UCSD-AML1 (cell line): Measurements from ENCODE around the gene ALS2CL.
A peak's percentile ranks its signal among the peaks of the same experiment; 100 is the strongest.
"Not testable (repeated sequence)": the region's sequence is repeated elsewhere in the genome, so short reads cannot be mapped to it uniquely, and the experiment has no call there.

Experiments
- DNase-seq: peaks from one replicate; lab custom pipeline; 2025; ENCODE audit not compliant: unreplicated experiment; lab: John Stamatoyannopoulos, UW

ALS2CL gene

GRCh38 chr3:46693038-46693891 lies at the start of gene ALS2CL:
TSS of gene ALS2CL (minus strand) at chr3:46693679. CDS start at chr3:46689440, 4,239 bp downstream.
- peak; percentile 74 for DNase-seq

DNA sequence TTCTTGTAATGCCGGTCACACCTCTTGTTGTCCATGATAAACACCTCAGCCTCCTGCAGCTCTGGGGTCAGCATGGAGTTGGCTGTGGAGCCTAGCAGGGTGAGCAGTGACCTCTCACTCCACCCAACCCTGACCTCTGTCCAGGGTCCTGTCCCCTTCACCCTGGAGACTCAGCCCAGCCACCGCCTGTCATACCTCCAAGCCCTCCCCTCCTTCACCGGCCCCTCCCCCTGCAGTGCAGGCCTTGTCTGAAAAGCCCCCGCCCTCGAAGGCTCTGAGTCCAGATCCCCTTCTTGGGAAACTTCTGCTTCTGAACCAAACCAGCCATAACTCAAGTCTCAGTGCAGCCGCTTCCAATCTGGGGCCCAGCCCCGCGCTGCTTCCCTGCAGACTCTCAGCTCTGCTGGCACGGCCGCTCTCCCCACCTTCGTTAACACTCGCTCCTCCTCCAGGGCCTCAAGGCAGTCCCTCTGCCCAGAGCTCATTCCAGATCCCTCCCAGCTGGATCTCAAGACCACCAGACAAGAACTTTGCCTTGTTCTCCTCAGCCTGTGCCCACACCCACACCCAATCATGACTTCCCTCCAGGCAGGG lies 49.6 kb upstream of the ALS2CL start:
- DNase-seq, result no peak

DNA sequence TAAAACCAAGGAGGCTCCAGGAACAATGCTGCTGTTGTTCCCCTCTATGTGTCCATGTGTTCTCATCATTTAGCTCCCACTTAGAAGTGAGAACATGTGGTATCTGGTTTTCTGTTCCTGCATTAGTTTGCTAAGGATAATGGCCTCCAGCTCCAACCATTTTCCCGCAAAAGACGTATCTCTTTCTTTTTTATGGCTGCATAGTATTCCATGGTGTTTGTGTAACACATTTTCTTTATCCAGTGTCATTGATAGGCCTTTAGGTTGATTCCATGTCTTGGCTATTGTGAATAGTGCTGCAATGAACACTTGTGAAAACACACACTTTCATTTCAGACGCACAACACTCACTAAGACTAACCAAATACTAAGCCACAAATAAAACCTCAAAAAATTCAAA lies 46.1 kb upstream of the ALS2CL start:
- not testable (repeated sequence) for DNase-seq

DNA sequence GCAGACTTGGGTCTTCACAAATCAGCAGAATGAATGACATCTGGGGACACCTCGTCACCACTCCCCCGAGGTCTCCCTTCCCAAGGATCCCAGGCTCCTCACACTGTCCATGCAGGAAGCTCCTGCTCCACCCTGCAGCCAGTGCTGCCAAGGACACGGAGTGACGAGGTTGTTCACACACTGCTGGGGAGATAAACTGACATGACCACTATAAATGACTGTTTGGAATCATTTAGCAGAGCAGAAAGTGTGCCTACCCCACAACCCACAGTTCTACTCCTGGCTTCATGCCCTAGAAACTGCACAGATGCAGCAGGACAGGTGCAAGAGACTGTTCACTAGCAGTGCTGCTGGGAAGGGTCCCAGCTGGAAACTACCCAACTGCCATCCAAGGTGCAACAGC lies 43.9 kb upstream of the ALS2CL start:
- no peak for DNase-seq

DNA sequence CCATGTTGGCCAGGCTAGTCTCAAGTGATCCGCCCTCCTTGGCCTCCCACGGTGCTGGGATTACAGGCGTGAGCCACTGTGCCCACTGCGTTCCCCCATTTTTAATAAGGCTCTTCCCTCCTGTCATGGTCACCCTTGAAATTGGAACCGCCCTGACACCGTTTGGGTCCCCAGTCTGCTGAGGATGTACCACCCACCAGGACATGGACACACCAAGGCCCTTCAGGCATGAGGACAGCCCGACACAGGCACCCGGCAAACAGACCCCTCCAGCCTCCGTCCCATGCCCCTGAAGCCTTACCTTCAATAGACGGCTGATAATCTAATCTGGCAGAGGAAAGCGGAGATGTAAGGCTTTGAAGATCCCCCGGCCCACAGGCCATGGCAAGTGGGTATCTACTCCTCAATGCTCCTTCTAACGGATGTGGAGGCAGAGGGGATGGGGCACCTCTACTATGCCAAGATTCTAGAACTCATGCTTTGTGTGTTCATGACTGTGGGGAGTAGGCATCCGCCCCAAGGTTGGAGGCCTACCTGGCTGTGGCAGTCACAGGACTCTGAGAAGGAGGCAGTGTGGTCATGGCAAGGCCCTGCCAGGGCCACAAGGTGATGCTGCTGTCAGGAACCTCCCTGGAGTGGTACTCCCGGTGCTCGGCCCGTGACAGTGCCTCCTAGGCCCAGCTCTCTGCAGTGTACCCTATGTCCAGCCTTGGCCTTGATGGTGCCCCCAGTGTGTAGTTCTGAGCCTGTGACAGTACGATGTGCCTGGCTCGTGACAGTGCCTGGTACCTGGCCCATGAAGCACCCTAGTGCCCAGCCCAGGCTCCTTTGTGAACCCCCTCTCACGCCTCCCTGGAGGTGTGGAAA lies 42.8 kb upstream of the ALS2CL start:
- DNase-seq, result no peak

GRCh38 chr3:46734773-46735172 lies 41.3 kb upstream of the ALS2CL start:
- no peak for DNase-seq

- DNase-seq, result no peak
Measured at GRCh38 chr3:46733026-46733800, 39.7 kb upstream of the ALS2CL start.

GRCh38 chr3:46731795-46732194 lies 38.3 kb upstream of the ALS2CL start:
- no peak for DNase-seq

DNA sequence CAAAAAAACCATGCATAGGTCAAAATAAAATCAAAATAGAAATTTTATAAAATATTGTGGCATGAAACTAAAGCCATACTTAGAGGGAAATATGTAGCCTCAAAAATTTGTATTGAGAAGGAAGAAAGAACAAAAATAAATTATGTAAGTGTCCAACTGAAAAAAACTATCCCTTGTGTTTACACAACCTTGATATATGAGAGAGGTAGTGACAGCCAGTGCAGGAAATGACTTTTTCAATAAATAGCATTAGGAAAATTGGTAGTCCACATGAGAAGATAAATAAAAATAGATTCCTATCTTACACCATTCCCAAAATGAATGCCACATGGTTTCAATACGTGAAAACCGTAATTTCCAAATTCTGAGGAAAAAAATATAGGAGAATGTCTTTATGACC lies 37.3 kb upstream of the ALS2CL start:
- DNase-seq, result no peak

DNA sequence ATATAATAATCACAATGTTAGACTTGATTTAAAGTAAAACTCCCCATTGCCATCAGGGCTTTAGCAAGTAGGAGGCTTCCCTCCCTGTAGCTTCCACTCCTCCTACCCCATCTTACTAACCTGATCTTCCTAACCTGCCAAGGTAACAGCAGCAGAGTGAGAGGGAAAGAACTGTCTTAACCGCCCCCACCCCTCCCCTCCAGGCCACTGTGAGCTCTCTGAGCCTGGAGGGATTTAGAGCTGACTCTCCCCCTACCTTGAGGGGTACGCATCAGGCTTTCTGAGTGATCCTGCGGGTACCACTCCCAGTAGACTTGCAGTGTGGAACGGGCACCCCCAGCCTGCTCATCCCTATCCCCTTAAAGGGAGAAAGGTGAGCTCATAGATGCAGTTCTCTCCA lies 35.6 kb upstream of the ALS2CL start:
- no peak for DNase-seq

DNA sequence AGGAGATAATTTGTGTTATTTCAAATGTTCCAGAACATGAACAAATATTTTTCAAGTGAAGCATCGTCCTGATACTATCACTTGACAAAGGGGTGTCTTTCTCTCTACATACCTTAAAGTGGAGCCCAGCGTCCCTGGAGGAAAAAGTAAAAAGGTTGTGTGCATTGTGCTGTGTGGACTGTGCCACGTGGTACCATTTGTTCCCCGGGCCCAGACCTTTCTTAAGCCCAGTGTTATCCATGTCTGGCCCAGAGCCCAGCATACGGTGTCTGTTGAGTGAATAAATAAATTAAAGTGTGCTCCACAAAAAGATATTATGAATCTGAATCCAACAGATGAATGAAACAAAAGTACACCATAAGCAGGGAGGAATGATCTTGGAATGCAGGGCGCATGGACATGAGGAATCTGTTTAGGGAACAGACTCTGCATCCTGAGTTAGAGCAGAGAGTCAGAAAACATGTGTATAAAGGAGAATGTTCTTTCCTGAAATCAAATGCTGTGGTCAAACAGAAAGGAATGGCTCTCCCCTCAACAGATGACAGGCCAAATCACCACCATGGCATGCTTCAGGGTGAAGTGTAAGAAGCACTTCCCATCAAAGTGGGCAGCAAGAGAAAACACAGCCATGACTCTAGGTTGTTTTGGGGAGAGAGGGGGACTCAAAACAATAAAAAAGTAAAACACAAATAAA lies 32.3 kb upstream of the ALS2CL start:
- no peak for DNase-seq

DNA sequence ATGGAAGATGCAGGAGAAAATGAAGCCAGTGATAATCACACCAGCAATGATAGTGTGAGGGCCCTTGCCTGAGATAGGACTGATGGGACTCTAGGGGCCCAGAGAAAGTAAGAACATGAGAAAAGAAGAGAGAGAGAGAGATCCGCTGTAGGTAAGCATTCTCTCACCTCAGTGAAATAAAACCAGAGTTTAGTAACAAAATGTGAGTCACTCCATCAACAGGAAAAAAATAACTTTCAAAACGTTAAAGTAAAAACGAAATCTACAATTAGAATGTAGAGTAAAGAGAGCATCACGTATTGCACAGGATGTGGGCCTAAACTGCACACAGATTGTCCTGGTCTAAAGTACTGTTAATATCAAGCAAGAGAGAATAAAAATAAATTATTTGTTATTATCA lies 30.9 kb upstream of the ALS2CL start:
- DNase-seq, result no peak

- DNase-seq, result no peak
Measured at GRCh38 chr3:46722443-46722842, 29.0 kb upstream of the ALS2CL start.

GRCh38 chr3:46721009-46721408 lies 27.5 kb upstream of the ALS2CL start:
- no peak for DNase-seq

DNA sequence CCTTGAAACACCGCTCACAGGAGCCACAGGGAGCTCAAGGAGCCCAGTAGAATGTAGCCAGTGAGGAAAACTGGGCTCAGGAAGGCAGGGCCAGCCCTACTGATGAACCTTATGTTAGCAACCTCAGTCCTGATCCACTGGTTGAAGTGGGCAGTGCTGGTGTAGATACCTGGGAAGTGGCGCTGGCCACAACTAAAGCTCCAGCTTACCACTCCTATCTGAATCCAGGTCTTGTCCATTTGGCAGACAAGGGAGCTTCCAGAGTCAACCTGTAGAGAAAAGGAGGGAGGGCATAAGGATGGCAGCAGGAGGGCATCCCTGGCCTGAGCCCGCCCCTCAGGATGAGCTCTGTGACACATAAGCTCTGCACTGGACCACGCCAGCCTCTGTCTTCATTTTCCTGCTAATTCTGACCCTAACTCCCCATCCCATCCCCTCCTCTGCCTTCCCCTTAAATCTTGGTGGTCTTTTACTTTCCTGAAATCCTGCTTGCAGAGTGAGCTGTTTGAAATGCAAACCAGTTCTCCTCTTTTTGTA lies 26.3 kb upstream of the ALS2CL start:
- DNase-seq, result no peak

DNA sequence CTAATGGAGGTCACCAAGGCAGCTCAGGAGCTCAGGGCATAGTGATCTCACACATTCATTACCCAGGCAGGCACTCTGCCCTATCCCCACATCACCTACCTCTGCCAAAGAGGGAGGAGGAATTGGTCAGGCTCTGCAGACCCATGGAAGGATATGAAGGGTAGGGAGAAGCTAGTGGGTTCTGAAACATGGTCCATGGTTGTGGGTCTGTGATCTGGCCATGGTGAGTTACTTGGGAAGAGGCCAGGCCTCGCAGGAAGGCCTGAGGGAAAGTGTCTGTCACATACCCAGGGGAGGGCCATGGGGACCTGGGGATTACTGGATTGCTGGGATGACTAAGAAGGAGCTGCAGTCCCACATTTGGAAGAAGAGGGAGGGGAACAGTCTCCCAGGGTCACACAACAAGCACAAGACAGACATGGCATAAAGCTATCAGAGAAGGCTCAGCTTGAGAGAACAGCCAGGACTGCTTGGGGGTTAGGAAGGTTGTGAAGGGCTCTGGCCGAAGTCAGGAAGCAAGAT lies 25.6 kb upstream of the ALS2CL start:
- no peak for DNase-seq

DNA sequence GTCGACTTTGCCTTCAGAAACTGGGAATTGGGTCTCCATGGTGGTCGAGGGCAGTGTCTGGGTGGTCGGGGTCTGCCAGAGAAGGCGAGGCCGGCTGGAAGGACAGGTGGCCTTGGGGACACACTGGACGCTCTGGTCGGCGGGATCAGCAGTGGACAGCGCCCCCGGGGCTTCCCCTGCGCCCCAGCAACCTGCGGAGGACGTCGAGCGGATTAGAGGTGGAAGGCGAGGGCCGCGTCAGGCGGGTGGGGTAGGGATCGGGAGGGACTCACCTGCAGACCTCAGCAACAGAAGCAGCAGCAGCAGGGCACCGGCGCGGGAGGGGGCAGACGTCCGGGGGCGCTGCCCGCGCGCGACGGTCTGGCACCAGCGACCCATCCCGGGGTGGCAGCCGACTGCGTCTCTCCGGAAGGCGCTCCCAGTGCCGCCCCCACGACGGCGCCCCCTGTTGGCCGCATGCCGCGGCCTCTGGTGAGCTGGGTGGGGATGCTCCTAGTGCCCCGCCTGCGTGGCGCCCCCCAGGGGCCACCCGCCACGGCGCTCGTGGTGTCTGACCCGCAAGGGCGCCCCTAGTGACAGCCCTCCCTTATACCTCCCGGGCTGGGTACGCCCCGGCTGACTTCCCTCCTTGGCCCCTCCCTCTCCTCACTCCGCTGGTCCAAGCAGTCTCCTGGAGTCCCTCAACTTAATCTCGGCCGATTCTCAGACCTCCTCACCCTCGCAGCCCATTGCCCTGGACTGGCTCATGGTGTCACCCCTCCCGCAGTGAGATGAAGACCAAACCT lies 24.2 kb upstream of the ALS2CL start, which contains the start of gene PRSS50:
Gene PRSS50, minus strand, starts transcription at position 423 of the 785 bp plus-strand sequence. Its CDS starts 45 bp downstream, at position 378.
- no peak for DNase-seq

- no peak for DNase-seq
Measured at GRCh38 chr3:46716461-46717441, 23.3 kb upstream of the ALS2CL start.
